Measurements from ENCODE around the gene GJD3. TPM values are rescaled to one million over a fixed set of nuclear protein-coding genes. Genes with fewer than 3 reads are reported as not detected.

GJD3 gene
- total and polyA plus RNA-seq, 2 donors (not counting 3 experiments of a cell fraction or from before 2014, with no cell fraction given), result 0.10 to 0.40 TPM

- no TSS peak for BruUV-seq (replicated peaks)
- Histone ChIP-seq H3K27me3 (ENCODE audit: control insufficient read depth in 2 of 2, insufficient read depth in 2 of 2, low read length in 2 of 2) (no peaks in the 10 kb centered on the region), H4K20me1 (replicated peaks; ENCODE audit: control insufficient read depth, extremely low read depth, insufficient read depth, low read length) (no peaks in the 10 kb centered on the region), H2AFZ (ENCODE audit: low read depth, low read length) (no peak overlapping the region), H3K9ac (replicated peaks; ENCODE audit: extremely low read depth, insufficient read depth, low read length) (no peak overlapping the region), H3K4me1 (ENCODE audit: control insufficient read depth, extremely low read depth, insufficient read depth, low read length) (peaks cover 65% of the 10 kb centered on the region), H3K36me3 (ENCODE audit: control insufficient read depth in 2 of 2, extremely low read depth in 1 of 2, insufficient read depth in 2 of 2, low read length in 2 of 2) (peaks cover 3 to 34% of the 10 kb centered on the region in 2 experiments), H3K4me3 (replicated peaks in 1 of 3; ENCODE audit: insufficient read depth in 1 of 3, low read depth in 1 of 3, low read length in 3 of 3) (no peak overlapping the region), H3K4me2 (ENCODE audit: insufficient read depth, low read length) (peak overlapping the region; percentile 37), H3K79me2 (ENCODE audit: control insufficient read depth, insufficient read depth, low read length) (peaks cover 67% of the 10 kb centered on the region), H3K9me3 (replicated peaks; ENCODE audit: control insufficient read depth, insufficient read depth, low read length) (no peaks in the 10 kb centered on the region), H3K27ac (ENCODE audit: insufficient read depth, low read depth, low read length) (peak overlapping the region; percentile 41), H3K9me1 (replicated peaks; ENCODE audit: control insufficient read depth, extremely low read depth, insufficient read depth, low read length) (no peaks in the 10 kb centered on the region)
- no peak for FAIRE-seq
- intact Hi-C loops (cut with micrococcal nuclease), result loop anchor here (5.0 kb wide), 1 partner anchor 131 kb away; the partner anchor contains the start of gene WIPF2
- TF ChIP-seq MYC (IDR thresholded peaks at IDR 0.05; ENCODE audit: low read depth, low read length) (no peak), GATA2 (IDR thresholded peaks at IDR 0.05; ENCODE audit: insufficient read depth, insufficient read length, low read depth, low read length) (no peak), MAX (IDR thresholded peaks at IDR 0.05; ENCODE audit: insufficient read depth, insufficient read length) (no peak), EZH2 (IDR thresholded peaks at IDR 0.05; ENCODE audit: borderline replicate concordance, low read depth, low read length, severe bottlenecking) (no peak), POLR2AphosphoS5 (IDR thresholded peaks at IDR 0.05; ENCODE audit: insufficient read depth, low read depth, low read length) (no peak), POLR2A (IDR thresholded peaks at IDR 0.05; ENCODE audit: low read depth, low read length) (no peak), JUN (IDR thresholded peaks at IDR 0.05; ENCODE audit: borderline replicate concordance, insufficient read depth, insufficient read length, low read depth) (no peak), FOS (IDR thresholded peaks at IDR 0.05; ENCODE audit: borderline replicate concordance, insufficient read depth, low read length) (no peak)
- TF ChIP-seq, protein P1, sequence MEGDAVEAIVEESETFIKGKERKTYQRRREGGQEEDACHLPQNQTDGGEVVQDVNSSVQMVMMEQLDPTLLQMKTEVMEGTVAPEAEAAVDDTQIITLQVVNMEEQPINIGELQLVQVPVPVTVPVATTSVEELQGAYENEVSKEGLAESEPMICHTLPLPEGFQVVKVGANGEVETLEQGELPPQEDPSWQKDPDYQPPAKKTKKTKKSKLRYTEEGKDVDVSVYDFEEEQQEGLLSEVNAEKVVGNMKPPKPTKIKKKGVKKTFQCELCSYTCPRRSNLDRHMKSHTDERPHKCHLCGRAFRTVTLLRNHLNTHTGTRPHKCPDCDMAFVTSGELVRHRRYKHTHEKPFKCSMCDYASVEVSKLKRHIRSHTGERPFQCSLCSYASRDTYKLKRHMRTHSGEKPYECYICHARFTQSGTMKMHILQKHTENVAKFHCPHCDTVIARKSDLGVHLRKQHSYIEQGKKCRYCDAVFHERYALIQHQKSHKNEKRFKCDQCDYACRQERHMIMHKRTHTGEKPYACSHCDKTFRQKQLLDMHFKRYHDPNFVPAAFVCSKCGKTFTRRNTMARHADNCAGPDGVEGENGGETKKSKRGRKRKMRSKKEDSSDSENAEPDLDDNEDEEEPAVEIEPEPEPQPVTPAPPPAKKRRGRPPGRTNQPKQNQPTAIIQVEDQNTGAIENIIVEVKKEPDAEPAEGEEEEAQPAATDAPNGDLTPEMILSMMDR (IDR thresholded peaks at IDR 0.05; ENCODE audit: extremely low read depth in 1 of 2, insufficient read depth in 1 of 2, low read depth in 1 of 2, low read length in 2 of 2), result no peak
- POLR2A ChIA-PET, result no interaction called here
- CTCF ChIA-PET, result interaction anchor here (0.9 to 18.3 kb wide), 7 partner anchors 13 to 185 kb away, joined by 3 to 530 read pairs (median 3); partner anchors contain the start of genes RARA, TOP2A and WIPF2
- no peak for DNase-seq (ENCODE audit: low read depth, low spot score)
- dilution Hi-C loops (cut with MboI; ENCODE audit: extremely low pct_ligation_motif_present, low sequenced_read_pairs), result no loop called here
These were observed 16.4 kb downstream of the GJD3 start for GRCh38 chr17:40348136-40348504.

Measured in endothelial cell of umbilical vein (primary cell).